AG04449 (cell line): ENCODE measurements around the gene MDC1.
A peak's percentile ranks its signal among the peaks of the same experiment; 100 is the strongest.
"Not testable (repeated sequence)": the region's sequence is repeated elsewhere in the genome, so short reads cannot be mapped to it uniquely, and the experiment has no call there.

Experiments
- CTCF ChIA-PET: fragments of 350-600 bp; formaldehyde crosslinking; extraction: SDS; loops from one replicate; lab custom pipeline; 2021; ENCODE audit warnings: antibody characterized with exemption; lab: Yijun Ruan, JAX
- POLR2A ChIA-PET: fragments of 400-600, 350-600 bp; formaldehyde crosslinking; extraction: SDS; loops from one replicate; lab custom pipeline; 2020; ENCODE audit warnings: antibody characterized with exemption, inconsistent platforms; lab: Yijun Ruan, JAX
- DNase-seq: peaks from one replicate; pipeline ENCODE4 v3.0.0-alpha.2; 2010; ENCODE audit warnings: low read depth, low spot score
- H3K4me3 ChIP-seq: 2 replicates; pipeline ENCODE4 v1.5.1; 2011; ENCODE audit warnings: low read depth, mild to moderate bottlenecking, control low read depth, low read length
- TF ChIP-seq, protein P1 (sequence below): IDR thresholded peaks from one replicate; pipeline ENCODE4 v1.5.1; 2011; ENCODE audit warnings: mild to moderate bottlenecking, moderate library complexity, low read length, control low read depth, inconsistent platforms; ENCODE audit not compliant: insufficient read depth; ENCODE audit errors: missing control alignments

Gene MDC1, protein sequence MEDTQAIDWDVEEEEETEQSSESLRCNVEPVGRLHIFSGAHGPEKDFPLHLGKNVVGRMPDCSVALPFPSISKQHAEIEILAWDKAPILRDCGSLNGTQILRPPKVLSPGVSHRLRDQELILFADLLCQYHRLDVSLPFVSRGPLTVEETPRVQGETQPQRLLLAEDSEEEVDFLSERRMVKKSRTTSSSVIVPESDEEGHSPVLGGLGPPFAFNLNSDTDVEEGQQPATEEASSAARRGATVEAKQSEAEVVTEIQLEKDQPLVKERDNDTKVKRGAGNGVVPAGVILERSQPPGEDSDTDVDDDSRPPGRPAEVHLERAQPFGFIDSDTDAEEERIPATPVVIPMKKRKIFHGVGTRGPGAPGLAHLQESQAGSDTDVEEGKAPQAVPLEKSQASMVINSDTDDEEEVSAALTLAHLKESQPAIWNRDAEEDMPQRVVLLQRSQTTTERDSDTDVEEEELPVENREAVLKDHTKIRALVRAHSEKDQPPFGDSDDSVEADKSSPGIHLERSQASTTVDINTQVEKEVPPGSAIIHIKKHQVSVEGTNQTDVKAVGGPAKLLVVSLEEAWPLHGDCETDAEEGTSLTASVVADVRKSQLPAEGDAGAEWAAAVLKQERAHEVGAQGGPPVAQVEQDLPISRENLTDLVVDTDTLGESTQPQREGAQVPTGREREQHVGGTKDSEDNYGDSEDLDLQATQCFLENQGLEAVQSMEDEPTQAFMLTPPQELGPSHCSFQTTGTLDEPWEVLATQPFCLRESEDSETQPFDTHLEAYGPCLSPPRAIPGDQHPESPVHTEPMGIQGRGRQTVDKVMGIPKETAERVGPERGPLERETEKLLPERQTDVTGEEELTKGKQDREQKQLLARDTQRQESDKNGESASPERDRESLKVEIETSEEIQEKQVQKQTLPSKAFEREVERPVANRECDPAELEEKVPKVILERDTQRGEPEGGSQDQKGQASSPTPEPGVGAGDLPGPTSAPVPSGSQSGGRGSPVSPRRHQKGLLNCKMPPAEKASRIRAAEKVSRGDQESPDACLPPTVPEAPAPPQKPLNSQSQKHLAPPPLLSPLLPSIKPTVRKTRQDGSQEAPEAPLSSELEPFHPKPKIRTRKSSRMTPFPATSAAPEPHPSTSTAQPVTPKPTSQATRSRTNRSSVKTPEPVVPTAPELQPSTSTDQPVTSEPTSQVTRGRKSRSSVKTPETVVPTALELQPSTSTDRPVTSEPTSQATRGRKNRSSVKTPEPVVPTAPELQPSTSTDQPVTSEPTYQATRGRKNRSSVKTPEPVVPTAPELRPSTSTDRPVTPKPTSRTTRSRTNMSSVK (N-terminal part only)

DNA sequence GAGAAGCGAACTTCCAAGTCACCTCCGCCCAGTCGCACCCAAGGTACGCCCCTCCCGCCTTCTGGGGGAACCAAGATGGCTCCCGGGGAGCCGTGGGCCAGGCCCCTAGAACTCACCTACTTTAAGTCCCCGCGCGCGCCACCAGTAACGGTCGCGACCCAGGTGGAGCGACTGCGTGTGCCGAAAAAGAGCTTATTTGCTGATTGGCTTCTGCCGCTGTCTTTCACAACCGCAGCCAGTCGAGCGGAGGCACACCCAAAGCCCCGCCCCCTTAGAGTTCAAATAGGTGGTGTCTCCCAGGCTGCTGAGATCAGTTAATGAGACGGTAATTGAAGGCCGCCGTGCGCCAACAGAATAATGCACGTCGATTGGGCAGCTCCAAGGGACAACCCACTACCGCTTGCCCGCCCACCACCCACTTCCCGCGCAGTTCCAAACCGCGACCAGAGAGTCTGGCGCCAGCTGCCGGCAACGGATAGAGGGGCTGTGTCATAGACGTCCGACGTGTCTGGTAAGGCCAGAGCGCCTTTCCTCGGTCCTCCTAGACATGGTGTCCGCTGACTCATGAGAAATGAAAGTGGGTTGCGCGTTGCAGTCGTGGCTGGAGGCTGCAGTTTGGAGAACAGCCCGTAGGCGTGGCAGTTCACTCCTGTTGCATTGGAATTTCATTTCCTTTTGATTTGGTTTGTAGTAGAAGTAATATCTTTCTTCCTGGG, at the start of gene MDC1:
Gene MDC1, minus strand, starts transcription at position 153 of the 716 bp plus-strand sequence. CDS start 2,106 bp downstream, outside the sequence.
- ChIA-PET POLR2A (interaction anchor here (0.6 to 1.5 kb wide), 16 partner anchors 10 to 369 kb away, joined by 3 to 10 read pairs (median 4); partner anchors contain the start of genes IER3, MRPS18B and PPP1R10), CTCF (interaction anchor here (0.7 to 18.8 kb wide), 5 partner anchors 10 to 162 kb away, joined by 3 to 504 read pairs (median 4); partner anchors contain the start of gene DHX16)
- peak within 1 kb of the TSS; percentile 71 for H3K4me3 ChIP-seq
- TF ChIP-seq, protein P1, sequence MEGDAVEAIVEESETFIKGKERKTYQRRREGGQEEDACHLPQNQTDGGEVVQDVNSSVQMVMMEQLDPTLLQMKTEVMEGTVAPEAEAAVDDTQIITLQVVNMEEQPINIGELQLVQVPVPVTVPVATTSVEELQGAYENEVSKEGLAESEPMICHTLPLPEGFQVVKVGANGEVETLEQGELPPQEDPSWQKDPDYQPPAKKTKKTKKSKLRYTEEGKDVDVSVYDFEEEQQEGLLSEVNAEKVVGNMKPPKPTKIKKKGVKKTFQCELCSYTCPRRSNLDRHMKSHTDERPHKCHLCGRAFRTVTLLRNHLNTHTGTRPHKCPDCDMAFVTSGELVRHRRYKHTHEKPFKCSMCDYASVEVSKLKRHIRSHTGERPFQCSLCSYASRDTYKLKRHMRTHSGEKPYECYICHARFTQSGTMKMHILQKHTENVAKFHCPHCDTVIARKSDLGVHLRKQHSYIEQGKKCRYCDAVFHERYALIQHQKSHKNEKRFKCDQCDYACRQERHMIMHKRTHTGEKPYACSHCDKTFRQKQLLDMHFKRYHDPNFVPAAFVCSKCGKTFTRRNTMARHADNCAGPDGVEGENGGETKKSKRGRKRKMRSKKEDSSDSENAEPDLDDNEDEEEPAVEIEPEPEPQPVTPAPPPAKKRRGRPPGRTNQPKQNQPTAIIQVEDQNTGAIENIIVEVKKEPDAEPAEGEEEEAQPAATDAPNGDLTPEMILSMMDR: peak; percentile 31
- DNase-seq: peak; percentile 100

DNA sequence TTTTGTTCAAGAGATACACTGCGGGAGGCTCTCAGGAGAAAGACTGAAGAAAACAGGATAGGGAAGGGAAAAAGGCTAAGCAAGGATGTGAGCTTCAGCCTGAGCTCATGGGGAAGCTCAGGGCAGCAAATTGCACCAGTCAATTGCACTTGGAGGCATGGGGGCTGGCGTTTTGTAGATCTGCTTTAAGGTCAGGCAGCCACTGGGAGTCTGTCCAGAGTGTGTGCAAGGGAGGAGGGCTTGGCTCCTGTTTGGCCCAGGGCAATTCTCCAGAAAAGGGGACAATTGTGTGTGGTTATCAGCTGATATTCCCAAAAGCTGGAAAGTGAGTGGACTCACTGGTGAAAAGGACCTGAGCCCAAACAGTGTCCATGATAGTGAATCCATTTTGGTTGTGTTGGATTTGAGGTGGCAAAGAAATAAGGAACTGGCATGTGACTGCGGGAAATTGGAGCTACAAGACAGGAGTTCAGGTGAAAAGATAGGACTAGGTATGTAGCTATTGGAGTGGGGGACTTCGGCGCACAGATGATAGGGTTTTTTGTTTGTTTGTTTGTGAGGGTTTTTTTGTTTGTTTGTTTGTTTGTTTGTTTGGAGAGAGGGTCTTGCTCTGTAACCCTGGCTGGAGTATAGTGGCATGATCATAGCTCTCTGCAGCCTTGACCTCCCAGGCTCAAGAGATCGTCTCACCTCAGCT, 49.5 kb upstream of the MDC1 start:
- DNase-seq: no peak
- POLR2A ChIA-PET: no interaction called here
- H3K4me3 ChIP-seq: no peak overlapping the region
- CTCF ChIA-PET: interaction anchor here (0.6 to 1.8 kb wide), 5 partner anchors 10 to 55 kb away, joined by 3 to 6 read pairs (median 3); no protein-coding TSS in a partner anchor
- TF ChIP-seq, protein P1: no peak

DNA sequence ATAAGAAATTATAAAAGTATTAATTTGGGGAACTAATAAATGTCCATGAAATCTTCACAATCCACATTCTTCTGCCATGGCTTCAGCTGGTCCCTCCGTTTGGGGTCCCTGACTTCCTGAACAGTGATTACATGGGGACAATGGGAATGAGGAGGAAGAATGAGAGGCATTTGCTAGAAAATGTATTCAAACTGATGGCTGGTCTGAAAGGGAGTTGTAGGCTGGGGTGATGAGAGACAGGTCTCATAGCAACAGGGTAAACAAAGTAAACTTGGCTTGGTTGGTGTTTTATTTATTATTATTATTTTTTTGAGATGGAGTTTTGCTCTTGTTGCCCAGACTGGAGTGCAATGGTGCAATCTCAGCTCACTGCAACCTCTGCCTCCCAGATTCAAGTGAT, 48.4 kb upstream of the MDC1 start:
- POLR2A ChIA-PET: interaction anchor here (0.9 kb wide), 1 partner anchor 13 kb away, joined by 3 read pairs; no protein-coding TSS in a partner anchor
- not testable (repeated sequence) for DNase-seq, H3K4me3 ChIP-seq
- CTCF ChIA-PET: interaction anchor here (1.6 to 1.9 kb wide), 3 partner anchors 13 to 18 kb away, joined by 3 to 7 read pairs (median 6); no protein-coding TSS in a partner anchor

DNA sequence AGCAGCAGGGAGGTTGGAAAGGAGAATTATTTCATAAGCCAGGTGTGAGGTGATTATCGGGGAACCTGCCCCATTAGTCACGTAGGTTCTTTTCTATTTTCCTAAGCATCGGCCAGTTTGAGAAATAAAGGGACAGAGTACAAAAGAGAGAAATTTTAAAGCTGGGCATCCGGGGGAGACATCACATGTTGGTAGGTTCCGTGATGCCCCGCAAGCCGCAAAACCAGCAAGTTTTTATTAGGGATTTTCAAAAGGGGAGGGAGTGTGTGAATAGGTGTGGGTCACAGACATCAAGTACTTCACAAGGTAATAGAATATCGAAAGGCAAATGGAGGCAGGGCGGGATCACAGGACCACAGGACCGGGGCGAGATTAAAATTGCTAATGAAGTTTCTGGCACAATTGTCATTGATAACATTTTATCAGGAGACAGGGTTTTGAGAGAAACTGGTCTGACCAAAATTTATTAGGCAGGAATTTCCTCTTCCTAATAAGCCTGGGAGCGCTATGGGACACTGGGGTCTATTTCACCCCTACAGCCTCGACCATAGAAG, 47.5 kb upstream of the MDC1 start:
- ChIA-PET CTCF (interaction anchor here (0.8 to 1.9 kb wide), 4 partner anchors 8 to 149 kb away, joined by 3 to 7 read pairs (median 4); partner anchors contain the start of gene VARS2), POLR2A (interaction anchor here (1.1 to 2.0 kb wide), 4 partner anchors 13 to 117 kb away, joined by 3 to 11 read pairs (median 9); partner anchors contain the start of genes FLOT1 and IER3)
- DNase-seq, H3K4me3 ChIP-seq: not testable (repeated sequence)

DNA sequence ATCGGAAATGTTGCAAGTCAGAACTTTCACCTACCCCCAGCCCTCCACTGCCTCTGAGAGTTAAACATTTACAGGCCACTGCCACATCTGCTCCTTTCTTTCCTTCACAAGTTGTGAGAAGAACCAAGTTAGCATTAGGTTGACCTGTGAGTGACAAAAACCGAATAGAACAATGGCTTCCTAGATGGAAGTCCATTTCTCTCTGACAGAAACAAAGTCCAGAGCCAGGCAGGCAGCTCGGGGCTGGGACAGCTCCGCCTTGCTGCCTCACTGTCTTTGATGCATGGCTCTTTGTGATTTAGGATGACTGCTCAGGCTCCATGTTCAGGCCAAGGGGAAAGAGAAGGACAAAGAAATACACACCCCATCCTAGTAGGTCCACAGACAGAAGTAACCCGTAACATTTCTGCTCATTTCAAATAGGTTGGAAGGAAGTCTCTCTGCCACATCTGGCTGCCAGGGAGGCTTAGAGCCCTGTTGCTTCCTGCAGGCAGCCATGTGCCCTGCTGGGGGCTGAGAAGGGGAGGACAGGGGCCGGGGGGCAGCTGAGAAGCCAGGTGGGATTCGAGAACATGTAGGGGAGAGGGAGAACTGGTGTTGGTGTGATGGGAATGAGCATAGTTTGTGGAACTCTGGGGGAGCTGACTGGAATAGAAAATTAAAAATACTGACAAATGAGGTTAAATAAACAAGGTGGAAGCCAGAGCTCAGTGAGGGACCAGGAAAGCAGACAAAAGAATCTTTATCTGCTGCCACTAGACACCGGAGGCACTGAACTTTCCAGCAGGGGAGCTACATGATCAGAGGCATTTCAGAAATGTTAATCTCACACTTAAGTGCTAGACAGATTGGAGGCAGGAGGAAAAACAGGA, 46.8 kb upstream of the MDC1 start:
- DNase-seq: no peak
- H3K4me3 ChIP-seq: no peak overlapping the region
- CTCF ChIA-PET: interaction anchor here (0.6 to 1.9 kb wide), 6 partner anchors 8 to 150 kb away, joined by 3 to 7 read pairs (median 4); partner anchors contain the start of gene VARS2
- TF ChIP-seq, protein P1: peak; percentile 23
- POLR2A ChIA-PET: interaction anchor here (1.1 to 2.0 kb wide), 4 partner anchors 12 to 118 kb away, joined by 3 to 11 read pairs (median 9); partner anchors contain the start of genes FLOT1 and IER3
